MG63 (cell line): ENCODE measurements around the gene PTPRM. TPM values are rescaled to one million over a fixed set of nuclear protein-coding genes. Genes with fewer than 3 reads are reported as not detected.

Experiments used
- DNase-seq: peaks from one replicate; pipeline ENCODE4 v3.0.0-alpha.2; 2020
- H3K27me3 ChIP-seq: fragments of 250-450 bp; sonication (Bioruptor Pico); 2 replicates; pipeline ENCODE4 v1.5.1; 2020; ENCODE audit warnings: mild to moderate bottlenecking, moderate library complexity
- H3K36me3 ChIP-seq: fragments of 250-450 bp; sonication (Bioruptor Pico); 2 replicates; pipeline ENCODE4 v1.5.1; 2020; ENCODE audit warnings: mild to moderate bottlenecking, moderate library complexity
- H3K4me3 ChIP-seq: fragments of 250-450 bp; sonication (Bioruptor Pico); 2 replicates; pipeline ENCODE4 v1.5.1; 2020; ENCODE audit warnings: mild to moderate bottlenecking, moderate library complexity
- H3K9me3 ChIP-seq: fragments of 250-450 bp; sonication (Bioruptor Pico); 2 replicates; pipeline ENCODE4 v1.5.1; 2020; ENCODE audit warnings: mild to moderate bottlenecking, moderate library complexity
- total RNA-seq: library from RNA; depleted of rRNA; stranded (reverse); fragments of >200 nt; shearing (Covaris generic); gene quantifications from 2 replicates; pipeline ENCODE4 v1.2.3, GENCODE V29; 2014; ENCODE audit warnings: low replicate concordance

Gene PTPRM
- total RNA-seq, 1 experiment from 2014 or later, result 13.2 TPM

GRCh38 chr18:7666195-7666776 is 99.2 kb downstream of the PTPRM start:
- DNase-seq, result no peak
- H3K9me3 ChIP-seq, result no peaks in the 10 kb centered on the region
- no peaks in the 10 kb centered on the region for H3K36me3 ChIP-seq
- H3K4me3 ChIP-seq, result no peak overlapping the region
- no peaks in the 10 kb centered on the region for H3K27me3 ChIP-seq

- H3K36me3 ChIP-seq, result no peaks in the 10 kb centered on the region
- DNase-seq, result no peak
- H3K9me3 ChIP-seq, result no peaks in the 10 kb centered on the region
- no peak overlapping the region for H3K4me3 ChIP-seq
- no peaks in the 10 kb centered on the region for H3K27me3 ChIP-seq
Observed at GRCh38 chr18:7668392-7668791, 101.3 kb downstream of the PTPRM start.

- DNase-seq, result no peak
- Histone ChIP-seq H3K9me3 (no peaks in the 10 kb centered on the region), H3K4me3 (no peak overlapping the region)
Observed at GRCh38 chr18:7669361-7669760, 102.2 kb downstream of the PTPRM start.

GRCh38 chr18:7671105-7671504 is 104.0 kb downstream of the PTPRM start:
- no peak for DNase-seq
- Histone ChIP-seq H3K36me3 (no peaks in the 10 kb centered on the region), H3K9me3 (no peaks in the 10 kb centered on the region), H3K4me3 (no peak overlapping the region), H3K27me3 (no peaks in the 10 kb centered on the region)

More at GRCh38 chr18:7669361-7669760, 102.2 kb downstream of the PTPRM start:
- Histone ChIP-seq H3K27me3 (no peaks in the 10 kb centered on the region), H3K36me3 (no peaks in the 10 kb centered on the region)

GRCh38 chr18:7676253-7676873 is 109.2 kb downstream of the PTPRM start:
- no peak for DNase-seq
- H3K4me3 ChIP-seq, result no peak overlapping the region
- no peaks in the 10 kb centered on the region for H3K27me3 ChIP-seq
- H3K9me3 ChIP-seq, result no peaks in the 10 kb centered on the region
- H3K36me3 ChIP-seq, result no peaks in the 10 kb centered on the region

GRCh38 chr18:7677001-7677400 is 109.9 kb downstream of the PTPRM start:
- H3K9me3 ChIP-seq, result no peaks in the 10 kb centered on the region
- DNase-seq, result no peak
- no peaks in the 10 kb centered on the region for H3K36me3 ChIP-seq
- no peak overlapping the region for H3K4me3 ChIP-seq
- no peaks in the 10 kb centered on the region for H3K27me3 ChIP-seq

GRCh38 chr18:7677424-7677823 is 110.3 kb downstream of the PTPRM start:
- H3K9me3 ChIP-seq, result no peaks in the 10 kb centered on the region
- no peak for DNase-seq
- no peak overlapping the region for H3K4me3 ChIP-seq
- no peaks in the 10 kb centered on the region for H3K27me3 ChIP-seq
- H3K36me3 ChIP-seq, result no peaks in the 10 kb centered on the region

GRCh38 chr18:7678389-7678788 is 111.3 kb downstream of the PTPRM start:
- Histone ChIP-seq H3K27me3 (no peaks in the 10 kb centered on the region), H3K36me3 (no peaks in the 10 kb centered on the region), H3K4me3 (no peak overlapping the region), H3K9me3 (no peaks in the 10 kb centered on the region)
- DNase-seq, result no peak

GRCh38 chr18:7678801-7679200 is 111.7 kb downstream of the PTPRM start:
- Histone ChIP-seq H3K4me3 (no peak overlapping the region), H3K36me3 (no peaks in the 10 kb centered on the region), H3K27me3 (no peaks in the 10 kb centered on the region), H3K9me3 (no peaks in the 10 kb centered on the region)
- DNase-seq, result no peak

GRCh38 chr18:7681298-7681697 is 114.2 kb downstream of the PTPRM start:
- Histone ChIP-seq H3K27me3 (no peaks in the 10 kb centered on the region), H3K9me3 (no peaks in the 10 kb centered on the region), H3K4me3 (no peak overlapping the region), H3K36me3 (no peaks in the 10 kb centered on the region)
- DNase-seq, result no peak

- H3K27me3 ChIP-seq, result no peaks in the 10 kb centered on the region
- no peak overlapping the region for H3K4me3 ChIP-seq
- H3K9me3 ChIP-seq, result no peaks in the 10 kb centered on the region
- no peak for DNase-seq
- no peaks in the 10 kb centered on the region for H3K36me3 ChIP-seq
Observed at GRCh38 chr18:7682321-7682720, 115.2 kb downstream of the PTPRM start.

GRCh38 chr18:7683753-7684152 is 116.6 kb downstream of the PTPRM start:
- no peak overlapping the region for H3K4me3 ChIP-seq
- no peaks in the 10 kb centered on the region for H3K27me3 ChIP-seq
- no peaks in the 10 kb centered on the region for H3K9me3 ChIP-seq
- no peak for DNase-seq
- no peaks in the 10 kb centered on the region for H3K36me3 ChIP-seq

- no peak for DNase-seq
- H3K27me3 ChIP-seq, result no peaks in the 10 kb centered on the region
- no peaks in the 10 kb centered on the region for H3K36me3 ChIP-seq
- H3K9me3 ChIP-seq, result no peaks in the 10 kb centered on the region
- no peak overlapping the region for H3K4me3 ChIP-seq
Observed at GRCh38 chr18:7684357-7684756, 117.2 kb downstream of the PTPRM start.

- no peak for DNase-seq
- no peak overlapping the region for H3K4me3 ChIP-seq
- no peaks in the 10 kb centered on the region for H3K36me3 ChIP-seq
- no peaks in the 10 kb centered on the region for H3K9me3 ChIP-seq
- no peaks in the 10 kb centered on the region for H3K27me3 ChIP-seq
Observed at GRCh38 chr18:7684966-7685365, 117.8 kb downstream of the PTPRM start.

GRCh38 chr18:7686278-7686677 is 119.2 kb downstream of the PTPRM start:
- no peaks in the 10 kb centered on the region for H3K9me3 ChIP-seq
- H3K4me3 ChIP-seq, result no peak overlapping the region
- H3K27me3 ChIP-seq, result no peaks in the 10 kb centered on the region
- no peak for DNase-seq
- no peaks in the 10 kb centered on the region for H3K36me3 ChIP-seq

GRCh38 chr18:7688580-7688979 is 121.5 kb downstream of the PTPRM start:
- Histone ChIP-seq H3K27me3 (no peaks in the 10 kb centered on the region), H3K36me3 (no peaks in the 10 kb centered on the region), H3K4me3 (no peak overlapping the region), H3K9me3 (no peaks in the 10 kb centered on the region)
- no peak for DNase-seq

GRCh38 chr18:7691206-7691605 is 124.1 kb downstream of the PTPRM start:
- Histone ChIP-seq H3K27me3 (no peaks in the 10 kb centered on the region), H3K4me3 (no peak overlapping the region), H3K36me3 (no peaks in the 10 kb centered on the region), H3K9me3 (no peaks in the 10 kb centered on the region)
- no peak for DNase-seq

GRCh38 chr18:7696780-7697179 is 129.7 kb downstream of the PTPRM start:
- H3K4me3 ChIP-seq, result no peak overlapping the region
- no peaks in the 10 kb centered on the region for H3K27me3 ChIP-seq
- no peak for DNase-seq
- H3K36me3 ChIP-seq, result no peaks in the 10 kb centered on the region
- H3K9me3 ChIP-seq, result no peaks in the 10 kb centered on the region
